Epidermal melanocyte (primary cell): ENCODE data around the gene NR2C1.
"Not testable (repeated sequence)": the region's sequence is repeated elsewhere in the genome, so short reads cannot be mapped to it uniquely, and the experiment has no call there.

ENCODE experiments used
- DNase-seq: peaks from one replicate; pipeline ENCODE4 v3.0.0; 2011; ENCODE audit warnings: low spot score; ENCODE audit not compliant: insufficient read length

Gene NR2C1

GRCh38 chr12:95003213-95003920 lies 70.1 kb downstream of the NR2C1 start, which contains the start of gene NDUFA12:
NDUFA12 (minus strand) TSS chr12:95003697; CDS start chr12:95003680, 17 bp downstream.
- peak; percentile 79 for DNase-seq

- DNase-seq = no peak
Measured at GRCh38 chr12:95002754-95003153, 70.7 kb downstream of the NR2C1 start.

GRCh38 chr12:94998326-94998725 lies 75.1 kb downstream of the NR2C1 start:
- DNase-seq = no peak

- no peak for DNase-seq
Measured at GRCh38 chr12:94997726-94998125, 75.7 kb downstream of the NR2C1 start.

GRCh38 chr12:94997061-94997460 lies 76.4 kb downstream of the NR2C1 start:
- DNase-seq = no peak

GRCh38 chr12:94994312-94994711 lies 79.1 kb downstream of the NR2C1 start:
- DNase-seq = no peak

GRCh38 chr12:94993855-94994254 lies 79.6 kb downstream of the NR2C1 start:
- not testable (repeated sequence) for DNase-seq

- no peak for DNase-seq
Measured at GRCh38 chr12:94990222-94990621, 83.2 kb downstream of the NR2C1 start.

GRCh38 chr12:94988471-94988870 lies 84.9 kb downstream of the NR2C1 start:
- no peak for DNase-seq

GRCh38 chr12:94987801-94988200 lies 85.6 kb downstream of the NR2C1 start:
- DNase-seq = no peak

GRCh38 chr12:94987076-94987669 lies 86.2 kb downstream of the NR2C1 start:
- DNase-seq = no peak

GRCh38 chr12:94985099-94985498 lies 88.3 kb downstream of the NR2C1 start:
- not testable (repeated sequence) for DNase-seq

- no peak for DNase-seq
Measured at GRCh38 chr12:94983321-94983720, 90.1 kb downstream of the NR2C1 start.

GRCh38 chr12:94982456-94982855 lies 91.0 kb downstream of the NR2C1 start:
- DNase-seq = no peak

GRCh38 chr12:94980577-94980976 lies 92.8 kb downstream of the NR2C1 start:
- DNase-seq = no peak

- DNase-seq = no peak
Measured at GRCh38 chr12:94979941-94980340, 93.5 kb downstream of the NR2C1 start.

GRCh38 chr12:94977766-94978468 lies 95.5 kb downstream of the NR2C1 start:
- no peak for DNase-seq

GRCh38 chr12:94973221-94973620 lies 100.2 kb downstream of the NR2C1 start:
- DNase-seq = no peak

- no peak for DNase-seq
Measured at GRCh38 chr12:94972795-94973194, 100.6 kb downstream of the NR2C1 start.

- DNase-seq = no peak
Measured at GRCh38 chr12:94971923-94972322, 101.5 kb downstream of the NR2C1 start.

- no peak for DNase-seq
Measured at GRCh38 chr12:94970560-94970959, 102.9 kb downstream of the NR2C1 start.
